Measurements from ENCODE around the gene CD81.

The CD81 gene

GRCh38 chr11:2417856-2418692 lies 41.0 kb downstream of the CD81 start:
- ChIA-PET CTCF (interaction anchor here (0.9 to 8.5 kb wide), 7 partner anchors 18 to 225 kb away, joined by 3 to 485 read pairs (median 16); partner anchors contain the start of genes C11orf21, TSPAN32 and TSSC4), POLR2A (no interaction called here)
- no peak for DNase-seq (ENCODE audit: extremely low spot score)
- no peak for TF ChIP-seq CTCF (IDR thresholded peaks at IDR 0.05; ENCODE audit: control extremely low read depth, extremely low read depth, low read depth, missing control alignments)

DNA sequence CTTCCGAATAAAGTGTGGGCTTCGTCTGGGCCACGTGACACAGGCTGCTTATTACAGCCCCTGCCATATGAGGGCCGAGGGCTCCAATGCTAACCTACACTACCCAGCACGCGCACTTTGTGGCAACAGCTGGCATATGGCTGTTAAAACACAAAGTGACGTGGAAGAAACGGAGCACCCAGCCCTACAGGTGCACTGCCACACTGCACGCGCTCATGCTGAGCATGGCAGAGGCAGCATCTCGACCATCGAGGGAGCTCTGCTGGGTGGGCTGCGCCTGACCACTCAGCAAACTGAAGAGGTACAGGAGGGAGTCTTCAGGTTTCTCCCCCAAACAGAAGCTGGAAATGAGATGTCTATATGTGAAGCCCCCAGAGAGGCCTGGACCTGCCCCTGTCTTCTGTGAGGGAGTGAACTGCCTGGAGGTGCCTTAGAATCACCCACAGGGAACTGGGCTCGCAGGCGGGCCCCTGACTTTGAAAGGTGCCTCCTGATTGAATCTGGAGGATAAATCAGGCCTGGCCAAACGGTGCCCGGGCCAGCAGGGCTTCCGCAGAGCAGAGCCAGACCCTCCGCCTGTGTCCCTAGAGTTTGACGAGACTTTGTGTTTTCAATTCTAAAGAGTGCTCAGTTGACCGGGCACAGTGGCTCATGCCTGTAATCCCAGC lies 41.7 kb downstream of the CD81 start:
- CTCF ChIA-PET: interaction anchor here (0.7 to 9.8 kb wide), 21 partner anchors 9 to 232 kb away, joined by 3 to 485 read pairs (median 7); partner anchors contain the start of genes C11orf21, TSPAN32 and TSSC4
- no peak for DNase-seq (ENCODE audit: extremely low spot score)
- POLR2A ChIA-PET: no interaction called here
- TF ChIP-seq CTCF (IDR thresholded peaks at IDR 0.05; ENCODE audit: control extremely low read depth, extremely low read depth, low read depth, missing control alignments): no peak

DNA sequence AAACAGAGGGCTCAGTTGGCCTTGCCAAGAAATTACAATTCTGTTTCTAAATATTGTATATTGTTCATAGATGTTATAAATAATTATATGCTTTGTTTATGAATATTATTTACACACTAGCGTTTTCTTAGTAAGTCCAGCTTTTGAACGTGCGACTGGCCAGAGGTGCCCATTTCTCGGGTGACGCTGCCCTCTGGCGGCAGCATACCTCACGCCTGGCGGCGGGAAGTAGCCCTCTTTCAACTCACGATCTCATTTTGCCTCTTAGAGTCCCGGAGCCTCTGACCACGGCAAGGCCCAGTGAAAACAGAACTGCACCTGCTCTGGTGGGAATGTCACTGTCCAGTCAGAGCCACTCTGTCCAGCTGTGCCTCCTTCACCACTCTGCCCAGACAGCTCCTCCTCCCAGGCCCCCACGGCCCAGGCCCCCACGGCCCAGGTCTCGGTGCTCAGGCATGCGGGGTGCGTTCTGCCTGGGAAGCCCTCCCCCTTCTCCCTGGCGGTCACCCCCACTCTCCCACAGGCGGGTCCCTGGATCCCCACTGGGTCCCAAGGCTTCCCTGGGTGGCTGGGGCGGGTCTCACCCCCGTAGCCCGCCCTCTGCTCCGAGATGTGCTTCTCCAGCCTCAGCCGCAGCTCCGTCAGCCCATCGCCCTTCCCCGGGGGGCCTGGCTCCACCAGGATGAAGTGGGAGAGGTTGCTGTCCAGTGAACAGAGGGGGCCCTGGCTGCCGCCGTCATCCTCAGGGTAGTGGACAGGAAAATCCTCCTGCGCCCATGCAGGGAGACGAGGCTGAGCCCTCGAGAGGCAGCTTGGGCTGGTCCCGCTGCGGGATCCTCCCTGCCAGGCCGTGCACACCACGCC lies 42.8 kb downstream of the CD81 start:
- ChIA-PET CTCF (interaction anchor here (0.6 to 9.8 kb wide), 37 partner anchors 8 to 473 kb away, joined by 3 to 485 read pairs (median 4); partner anchors contain the start of genes C11orf21, TSPAN32 and TSSC4), POLR2A (interaction anchor here (0.7 kb wide), 1 partner anchor 118 kb away, joined by 4 read pairs; the partner anchor contains the start of genes C11orf21 and TSPAN32)
- TF ChIP-seq CTCF (IDR thresholded peaks at IDR 0.05; ENCODE audit: control extremely low read depth, extremely low read depth, low read depth, missing control alignments): peak; percentile 80
- DNase-seq (ENCODE audit: extremely low spot score): peak; percentile 82

DNA sequence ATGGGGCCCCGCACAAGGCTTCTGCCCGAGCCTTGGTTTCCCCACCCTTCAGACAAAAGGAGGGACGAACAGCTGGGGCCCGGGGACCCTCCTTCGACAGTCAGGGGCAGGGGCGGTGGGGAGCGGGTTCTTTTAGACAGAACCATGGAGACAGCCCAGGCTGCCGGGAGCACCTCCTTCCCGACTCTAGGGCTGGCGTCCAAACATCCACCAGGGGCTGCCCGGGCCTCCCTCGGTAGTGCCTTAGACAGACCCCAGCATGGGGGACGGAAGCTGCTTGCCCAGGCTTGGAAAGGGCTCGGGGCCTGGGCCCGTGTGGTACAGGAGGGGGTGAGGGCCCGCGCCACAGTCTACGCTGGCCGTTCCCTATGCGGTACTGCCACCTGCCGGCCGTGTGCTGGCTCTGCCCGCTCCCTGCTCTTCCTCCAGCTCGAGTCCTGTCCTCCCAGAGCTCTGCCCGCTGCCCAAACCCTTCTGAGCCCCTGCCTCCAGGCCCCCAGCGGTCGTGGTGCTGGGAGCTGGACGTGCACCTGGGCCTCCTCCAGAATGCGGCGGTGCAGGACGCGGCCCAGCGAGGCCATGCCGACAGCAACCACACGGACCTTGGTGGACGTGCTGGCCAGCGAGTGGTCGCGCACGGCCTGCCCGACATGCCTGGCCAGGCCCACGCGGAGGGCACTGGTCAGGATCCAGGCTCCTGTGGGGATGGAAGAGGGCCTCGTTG lies 43.6 kb downstream of the CD81 start:
- ChIA-PET CTCF (interaction anchor here (0.6 to 9.8 kb wide), 37 partner anchors 8 to 719 kb away, joined by 3 to 485 read pairs (median 4); partner anchors contain the start of genes C11orf21, TSPAN32 and TSSC4), POLR2A (no interaction called here)
- DNase-seq (ENCODE audit: extremely low spot score): peak; percentile 92
- peak; percentile 96 for TF ChIP-seq CTCF (IDR thresholded peaks at IDR 0.05; ENCODE audit: control extremely low read depth, extremely low read depth, low read depth, missing control alignments)

DNA sequence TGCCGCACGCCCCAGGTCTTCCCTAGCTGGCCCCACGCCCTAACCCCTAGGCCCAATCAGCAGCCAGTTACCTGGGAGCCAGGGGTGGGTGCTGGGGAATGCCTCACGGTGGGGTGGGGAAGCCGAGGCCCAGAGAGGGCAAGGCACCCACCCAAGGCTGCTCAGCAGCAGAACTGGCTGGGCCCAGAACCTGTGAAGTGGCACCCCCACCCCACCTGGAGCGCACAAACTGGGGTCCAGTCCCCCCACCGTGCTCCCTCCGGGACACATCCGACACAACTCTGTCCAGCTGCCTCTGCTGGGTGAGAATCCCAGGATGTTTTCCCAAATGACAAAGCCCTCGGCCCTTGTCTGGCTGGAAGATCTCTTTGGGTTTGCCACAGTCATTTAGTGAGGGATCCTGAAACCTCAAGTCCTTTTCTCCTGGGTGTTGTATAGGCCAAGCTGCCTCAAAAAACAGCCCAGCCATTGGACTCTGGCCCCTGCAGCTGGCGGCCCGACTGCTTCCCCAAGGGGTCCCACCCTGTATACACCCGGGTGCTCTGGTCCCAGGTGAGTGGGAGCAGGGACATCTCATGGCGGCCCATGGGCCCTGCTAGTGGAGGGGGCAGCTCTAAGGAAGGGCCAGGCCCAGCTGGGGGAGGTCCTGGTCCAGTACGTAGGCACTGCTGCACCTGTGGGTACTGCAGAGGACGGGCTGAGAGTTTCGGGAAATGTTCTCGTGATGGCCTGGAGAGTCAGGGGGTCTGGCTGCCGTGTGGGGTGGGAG lies 44.3 kb downstream of the CD81 start:
- ChIA-PET CTCF (interaction anchor here (0.6 to 9.8 kb wide), 28 partner anchors 10 to 718 kb away, joined by 3 to 485 read pairs (median 4); partner anchors contain the start of genes C11orf21, TSPAN32 and TSSC4), POLR2A (no interaction called here)

More for the DNA sequence above, 44.3 kb downstream of the CD81 start:
- no peak for TF ChIP-seq CTCF (IDR thresholded peaks at IDR 0.05; ENCODE audit: control extremely low read depth, extremely low read depth, low read depth, missing control alignments)
- DNase-seq (ENCODE audit: extremely low spot score): no peak
